GM03348 (cell line): Measurements from ENCODE around the gene TMEM37.
"Not testable (repeated sequence)": the region's sequence is repeated elsewhere in the genome, so short reads cannot be mapped to it uniquely, and the experiment has no call there.

ENCODE experiments used
- DNase-seq: peaks from one replicate; pipeline ENCODE4 v3.0.0; 2012; ENCODE audit warnings: low spot score

The TMEM37 gene

GRCh38 chr2:119431155-119431975, at the start of gene TMEM37:
Gene TMEM37, plus strand, starts transcription at chr2:119431854. Its CDS starts 50 bp downstream, at chr2:119431904.
- DNase-seq: peak; percentile 77

- no peak for DNase-seq
Observed at GRCh38 chr2:119383410-119384140, 48.1 kb upstream of the TMEM37 start.

DNA sequence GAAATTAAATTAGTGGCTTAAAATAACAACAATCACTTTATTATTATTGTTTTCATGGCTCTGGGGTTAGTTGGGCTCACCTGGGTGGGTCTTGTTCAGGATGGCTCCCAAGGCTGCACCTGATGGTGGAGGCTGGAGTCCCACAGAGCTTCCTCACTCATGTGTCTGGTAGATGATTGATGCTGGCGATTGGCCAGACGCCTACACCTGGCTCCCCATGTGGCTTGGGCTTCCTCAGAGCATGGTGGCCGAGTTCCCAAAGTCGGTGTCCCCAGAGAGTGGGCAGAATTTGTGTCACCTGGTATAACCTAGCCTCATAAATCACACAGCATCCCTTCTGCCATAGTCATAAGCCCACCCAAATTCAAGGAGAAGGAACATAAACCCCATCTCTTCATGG, 46.7 kb upstream of the TMEM37 start:
- DNase-seq: no peak

GRCh38 chr2:119385466-119385865, 46.2 kb upstream of the TMEM37 start:
- DNase-seq: no peak

DNA sequence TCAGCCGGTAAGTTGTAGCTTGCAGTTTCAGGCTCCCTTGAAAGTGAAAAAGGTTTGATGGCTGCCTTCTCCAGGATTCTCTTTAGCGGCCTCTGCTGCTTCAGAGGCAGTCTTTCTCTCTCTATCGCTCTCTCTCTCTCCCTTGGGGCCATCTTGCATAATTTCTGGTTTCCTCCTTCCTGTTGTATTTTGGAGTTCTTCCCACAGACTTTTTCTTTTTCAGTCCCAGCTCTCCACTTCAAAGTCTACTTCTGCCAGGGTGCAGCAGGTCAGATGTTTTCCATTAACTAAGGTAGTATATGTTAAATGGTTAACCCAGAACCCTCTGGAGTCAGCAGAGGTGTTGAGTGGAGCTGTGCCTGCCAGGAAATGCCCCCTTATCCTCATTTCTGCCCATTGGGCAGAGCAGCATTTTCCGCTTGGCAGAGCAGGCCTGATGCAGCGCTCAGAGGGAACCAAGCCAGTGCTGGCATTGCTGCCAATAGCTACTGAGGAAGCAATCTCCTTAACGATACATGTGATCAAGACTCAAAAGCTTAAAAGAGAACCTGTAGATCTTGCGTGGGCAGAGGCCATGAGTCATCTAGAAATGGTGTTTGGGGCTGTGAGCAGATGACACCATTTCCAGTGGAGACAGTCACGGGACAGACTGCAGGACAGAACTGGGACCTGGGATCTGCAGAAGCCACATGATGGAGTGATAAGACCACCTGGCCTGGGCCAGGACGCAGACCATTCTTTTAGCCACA, 44.1 kb upstream of the TMEM37 start:
- DNase-seq: peak; percentile 85

GRCh38 chr2:119389615-119390306, 41.9 kb upstream of the TMEM37 start:
- DNase-seq: peak; percentile 20

GRCh38 chr2:119393971-119394748, 37.5 kb upstream of the TMEM37 start:
- no peak for DNase-seq

- DNase-seq: no peak
Observed at GRCh38 chr2:119397196-119397595, 34.5 kb upstream of the TMEM37 start.

DNA sequence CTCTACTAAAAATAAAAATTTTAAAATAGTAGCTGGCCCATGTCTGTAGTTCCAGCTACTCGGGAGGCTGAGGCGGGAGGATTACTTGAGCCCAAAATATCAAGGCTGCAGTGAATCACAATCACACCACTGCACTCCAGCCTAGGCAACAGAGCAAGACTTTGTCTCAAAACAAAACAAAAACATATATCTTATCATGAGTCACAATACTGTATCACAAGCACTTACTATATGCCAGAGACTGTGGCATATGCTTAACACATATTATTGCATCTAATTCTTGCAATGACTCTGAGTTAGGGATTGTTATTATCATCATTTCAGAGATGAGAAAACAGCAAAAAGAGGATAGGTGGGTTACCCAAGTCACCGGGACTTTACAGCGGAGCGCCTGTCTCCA, 29.5 kb upstream of the TMEM37 start:
- DNase-seq: no peak

DNA sequence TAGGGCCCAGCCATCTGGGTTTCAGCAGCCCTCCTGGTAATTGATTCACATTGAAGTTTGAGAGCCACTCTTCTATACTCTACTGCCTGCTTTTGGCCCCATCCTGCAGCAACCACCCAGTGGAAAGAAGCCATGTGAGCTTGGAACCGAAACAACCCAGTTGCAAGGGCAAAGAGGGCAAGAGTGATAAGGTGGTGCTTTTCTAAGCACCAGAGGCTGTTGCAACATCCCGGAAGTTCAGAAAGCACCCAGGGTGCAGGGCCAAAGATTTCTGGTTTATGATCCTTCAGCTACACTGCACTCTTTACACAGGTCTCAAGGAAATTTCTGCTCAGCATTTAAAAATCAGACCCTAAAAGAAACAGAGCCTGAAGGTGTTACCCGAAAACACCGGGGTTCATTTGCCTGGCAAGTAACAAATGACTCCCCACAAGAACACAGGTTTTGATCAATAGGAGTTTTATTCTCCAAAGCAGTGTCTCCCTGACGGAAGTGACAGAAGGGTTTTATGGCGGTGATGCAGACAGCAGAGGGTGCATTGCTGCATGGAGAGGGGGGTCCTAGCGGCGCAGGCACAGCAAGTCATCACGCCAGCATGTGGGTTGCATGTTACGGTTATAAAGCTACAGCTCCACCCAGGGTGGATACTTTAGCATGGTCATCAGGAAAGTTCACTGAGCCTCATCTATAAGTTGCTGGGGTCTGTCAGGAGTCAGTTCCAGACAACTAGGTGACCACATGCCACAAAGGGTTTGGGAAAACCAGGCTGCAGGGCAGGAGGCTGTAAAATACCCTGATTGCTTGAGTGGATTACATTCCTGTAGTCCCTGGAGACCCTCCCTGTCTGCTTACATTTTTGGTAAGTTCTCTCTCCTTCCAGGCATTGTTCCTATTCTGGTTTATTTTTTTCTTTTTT, 28.8 kb upstream of the TMEM37 start:
- DNase-seq: no peak

GRCh38 chr2:119403618-119404017, 28.0 kb upstream of the TMEM37 start:
- not testable (repeated sequence) for DNase-seq

- no peak for DNase-seq
Observed at GRCh38 chr2:119405151-119405550, 26.5 kb upstream of the TMEM37 start.

DNA sequence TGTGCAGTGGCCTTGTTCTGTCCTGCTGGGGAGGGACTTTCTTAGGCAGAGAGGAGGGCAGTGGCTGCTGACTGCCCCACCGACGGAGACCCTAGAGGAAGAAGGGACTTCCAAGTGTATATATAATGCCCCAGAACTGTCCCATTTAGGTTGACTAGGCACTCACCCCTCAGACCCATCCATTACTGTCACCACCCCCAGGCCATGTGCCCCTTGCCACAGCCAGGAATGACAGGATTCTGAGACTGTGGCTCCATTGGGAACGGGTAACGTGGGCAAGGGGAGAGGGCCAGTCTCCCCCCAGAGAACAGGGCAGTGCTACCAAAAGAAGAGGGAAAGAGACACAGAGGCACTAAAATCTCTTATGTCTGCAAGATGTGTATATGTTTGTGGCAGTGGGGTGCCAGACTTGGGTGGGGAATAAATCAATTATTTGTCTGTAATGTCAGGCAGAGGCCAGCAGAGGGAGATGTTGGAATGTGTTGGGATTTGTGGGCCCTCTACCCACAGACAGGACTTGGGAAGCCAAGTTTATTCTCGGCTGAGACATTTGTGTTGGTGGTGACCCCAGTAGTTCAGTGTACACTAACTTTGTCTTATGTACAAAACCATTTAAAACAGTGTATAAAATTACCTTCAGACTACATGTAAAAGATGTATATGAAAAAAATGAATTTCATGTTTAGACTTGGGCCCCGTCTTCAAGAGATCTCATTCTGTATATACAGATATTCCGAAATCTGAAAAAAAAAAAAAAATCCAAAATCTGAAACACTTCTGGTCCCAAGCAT, 24.0 kb upstream of the TMEM37 start:
- DNase-seq: peak; percentile 84

DNA sequence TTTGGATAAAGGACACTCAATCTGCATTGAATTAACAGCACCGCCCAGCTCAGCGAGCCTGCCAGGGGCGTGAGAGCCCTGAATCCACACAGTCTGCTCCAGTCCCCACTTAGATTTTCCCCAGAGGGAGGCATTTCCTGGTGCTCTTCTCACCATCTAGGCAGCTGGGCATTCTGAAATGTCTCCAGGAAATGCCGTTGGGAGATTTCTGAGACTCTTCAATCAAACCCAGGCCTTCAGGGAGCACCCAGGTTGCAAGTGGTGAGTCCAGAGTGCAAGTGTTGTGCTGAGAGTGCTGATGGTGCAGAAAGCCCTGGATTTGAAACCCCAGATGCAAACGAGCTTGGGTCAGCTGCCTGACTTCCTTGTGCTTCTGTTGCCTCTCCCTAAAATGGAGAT, 23.4 kb upstream of the TMEM37 start:
- no peak for DNase-seq

- DNase-seq: no peak
Observed at GRCh38 chr2:119409506-119409905, 22.1 kb upstream of the TMEM37 start.

- no peak for DNase-seq
Observed at GRCh38 chr2:119414894-119415293, 16.8 kb upstream of the TMEM37 start.

- no peak for DNase-seq
Observed at GRCh38 chr2:119415630-119416029, 16.0 kb upstream of the TMEM37 start.

- no peak for DNase-seq
Observed at GRCh38 chr2:119416299-119416923, 15.2 kb upstream of the TMEM37 start.

DNA sequence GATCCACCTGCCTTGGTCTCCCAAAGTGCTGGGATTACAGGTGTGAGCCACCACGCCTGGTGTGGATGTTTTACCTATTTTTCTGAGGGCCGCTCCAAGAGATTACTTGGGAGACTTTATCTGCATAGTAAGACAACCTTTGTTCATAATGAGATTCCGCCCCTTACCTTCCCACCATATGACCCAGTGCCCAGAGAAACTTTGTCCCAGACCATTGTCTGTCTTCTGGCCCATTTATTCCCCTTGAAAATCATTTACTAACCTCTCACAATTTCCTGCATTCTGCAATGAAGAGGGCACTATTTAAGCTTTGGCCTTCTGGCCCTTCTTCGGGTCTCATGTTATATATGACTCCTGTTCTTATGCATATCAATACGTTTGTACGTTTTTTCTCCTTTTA, 13.7 kb upstream of the TMEM37 start:
- no peak for DNase-seq
